GM18498 (cell line): ENCODE measurements around the gene ATXN7L2.
A peak's percentile ranks its signal among the peaks of the same experiment; 100 is the strongest.

Experiments used
- ATAC-seq: cut with Tn5 transposase; IDR thresholded peaks from one replicate; pipeline ENCODE4 v1.9.1; 2021; ENCODE audit warnings: mild to moderate bottlenecking, moderate library complexity; ENCODE audit not compliant: unreplicated experiment

ATXN7L2 gene

GRCh38 chr1:109522026-109522425 lies 38.3 kb downstream of the ATXN7L2 start:
- ATAC-seq: no peak

- no peak for ATAC-seq
Measured at GRCh38 chr1:109523706-109524105, 40.0 kb downstream of the ATXN7L2 start.

- ATAC-seq: peak; percentile 69
Measured at GRCh38 chr1:109527098-109527811, 43.5 kb downstream of the ATXN7L2 start.

- no peak for ATAC-seq
Measured at GRCh38 chr1:109527846-109528695, 44.4 kb downstream of the ATXN7L2 start.

- ATAC-seq: no peak
Measured at GRCh38 chr1:109528712-109529111, 45.0 kb downstream of the ATXN7L2 start.

GRCh38 chr1:109529881-109530456 lies 46.3 kb downstream of the ATXN7L2 start:
- ATAC-seq: no peak

GRCh38 chr1:109530457-109531087 lies 46.9 kb downstream of the ATXN7L2 start:
- ATAC-seq: no peak

GRCh38 chr1:109531380-109531779 lies 47.7 kb downstream of the ATXN7L2 start:
- ATAC-seq: no peak

- ATAC-seq: no peak
Measured at GRCh38 chr1:109531826-109532364, 48.2 kb downstream of the ATXN7L2 start.

GRCh38 chr1:109532365-109533136 lies 48.8 kb downstream of the ATXN7L2 start:
- peak; percentile 80 for ATAC-seq

- ATAC-seq: no peak
Measured at GRCh38 chr1:109534307-109534858, 50.7 kb downstream of the ATXN7L2 start.

GRCh38 chr1:109535481-109535880 lies 51.8 kb downstream of the ATXN7L2 start:
- ATAC-seq: no peak

- no peak for ATAC-seq
Measured at GRCh38 chr1:109535971-109536491, 52.3 kb downstream of the ATXN7L2 start.

GRCh38 chr1:109537450-109538178 lies 53.9 kb downstream of the ATXN7L2 start:
- no peak for ATAC-seq

- ATAC-seq: no peak
Measured at GRCh38 chr1:109538827-109539555, 55.3 kb downstream of the ATXN7L2 start.

GRCh38 chr1:109539676-109540075 lies 56.0 kb downstream of the ATXN7L2 start, which contains the start of gene GPR61:
TSS of gene GPR61 (plus strand) at chr1:109539872. CDS start at chr1:109543023, 3,151 bp downstream.
- ATAC-seq: no peak

- no peak for ATAC-seq
Measured at GRCh38 chr1:109541102-109541501, 57.4 kb downstream of the ATXN7L2 start.
